GM18505 (cell line): ENCODE data around the gene FAM193B.
"Not testable (repeated sequence)": the region's sequence is repeated elsewhere in the genome, so short reads cannot be mapped to it uniquely, and the experiment has no call there.

Source experiments
- ATAC-seq: cut with Tn5 transposase; IDR thresholded peaks from one replicate; pipeline ENCODE4 v1.9.1; 2021; ENCODE audit not compliant: unreplicated experiment
- POLR2A ChIP-seq: IDR thresholded peaks from 4 replicates; pipeline ENCODE4 v1.6.1; 2011; ENCODE audit warnings: borderline replicate concordance; ENCODE audit not compliant: insufficient read depth, insufficient read length; ENCODE audit errors: extremely low read depth

Gene FAM193B

DNA sequence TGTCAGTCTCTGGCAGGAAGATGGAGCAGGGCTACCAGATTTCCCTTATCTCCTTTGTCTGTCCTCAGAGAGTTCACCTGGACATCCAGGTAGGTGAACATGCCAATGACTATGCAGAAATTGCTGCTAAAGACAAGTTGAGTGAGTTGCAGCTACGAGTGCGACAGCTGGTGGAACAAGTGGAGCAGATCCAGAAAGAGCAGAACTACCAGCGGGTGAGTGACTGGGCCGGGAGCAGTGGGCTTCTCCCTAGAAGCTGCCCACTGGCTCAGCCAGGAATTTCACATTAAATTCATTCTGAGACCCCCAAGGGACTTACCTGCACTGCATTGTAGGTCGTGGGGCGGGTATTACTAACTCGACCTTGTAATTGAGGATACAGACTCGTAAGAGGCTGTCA, 39.7 kb upstream of the FAM193B start:
- no peak for ATAC-seq

DNA sequence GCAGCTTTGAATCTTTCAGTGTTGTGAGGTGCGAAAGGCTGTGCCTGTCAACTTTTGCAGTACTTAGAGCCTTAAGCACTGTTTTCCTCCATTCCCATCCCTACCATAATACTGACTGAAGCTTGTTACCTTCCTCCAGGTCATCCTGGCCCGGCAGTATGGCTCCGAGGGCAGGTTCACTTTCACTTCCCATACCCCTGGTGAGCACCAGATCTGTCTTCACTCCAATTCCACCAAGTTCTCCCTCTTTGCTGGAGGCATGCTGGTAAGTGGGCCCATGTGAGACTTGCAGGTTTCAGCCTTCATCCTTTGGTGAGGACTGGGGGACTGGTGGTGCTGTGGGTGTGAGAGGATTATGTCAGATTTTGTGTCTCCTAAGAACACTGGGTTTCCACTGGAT, 39.1 kb upstream of the FAM193B start:
- TF ChIP-seq POLR2A: no peak
- ATAC-seq: no peak

More for the DNA sequence above, 39.7 kb upstream of the FAM193B start:
- no peak for TF ChIP-seq POLR2A

DNA sequence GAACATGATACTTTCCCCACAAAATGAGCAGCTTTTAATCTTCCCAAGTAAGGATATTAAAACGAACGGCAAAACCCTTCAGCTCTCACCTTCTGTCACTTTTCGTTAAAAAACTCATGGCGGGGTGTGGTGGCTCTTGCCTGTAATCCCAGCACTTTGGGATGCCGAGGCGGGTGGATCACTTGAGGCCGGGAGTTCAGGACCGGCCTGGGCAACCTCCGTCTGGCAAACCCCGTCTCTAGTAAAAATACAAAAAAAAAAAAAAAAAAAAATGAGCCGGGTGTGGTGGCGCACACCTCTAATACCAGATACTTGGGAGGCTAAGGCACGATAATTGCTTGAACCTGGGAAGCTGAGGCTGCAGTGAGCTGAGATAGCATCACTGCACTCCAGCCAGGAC, 38.5 kb upstream of the FAM193B start:
- TF ChIP-seq POLR2A: no peak
- no peak for ATAC-seq

DNA sequence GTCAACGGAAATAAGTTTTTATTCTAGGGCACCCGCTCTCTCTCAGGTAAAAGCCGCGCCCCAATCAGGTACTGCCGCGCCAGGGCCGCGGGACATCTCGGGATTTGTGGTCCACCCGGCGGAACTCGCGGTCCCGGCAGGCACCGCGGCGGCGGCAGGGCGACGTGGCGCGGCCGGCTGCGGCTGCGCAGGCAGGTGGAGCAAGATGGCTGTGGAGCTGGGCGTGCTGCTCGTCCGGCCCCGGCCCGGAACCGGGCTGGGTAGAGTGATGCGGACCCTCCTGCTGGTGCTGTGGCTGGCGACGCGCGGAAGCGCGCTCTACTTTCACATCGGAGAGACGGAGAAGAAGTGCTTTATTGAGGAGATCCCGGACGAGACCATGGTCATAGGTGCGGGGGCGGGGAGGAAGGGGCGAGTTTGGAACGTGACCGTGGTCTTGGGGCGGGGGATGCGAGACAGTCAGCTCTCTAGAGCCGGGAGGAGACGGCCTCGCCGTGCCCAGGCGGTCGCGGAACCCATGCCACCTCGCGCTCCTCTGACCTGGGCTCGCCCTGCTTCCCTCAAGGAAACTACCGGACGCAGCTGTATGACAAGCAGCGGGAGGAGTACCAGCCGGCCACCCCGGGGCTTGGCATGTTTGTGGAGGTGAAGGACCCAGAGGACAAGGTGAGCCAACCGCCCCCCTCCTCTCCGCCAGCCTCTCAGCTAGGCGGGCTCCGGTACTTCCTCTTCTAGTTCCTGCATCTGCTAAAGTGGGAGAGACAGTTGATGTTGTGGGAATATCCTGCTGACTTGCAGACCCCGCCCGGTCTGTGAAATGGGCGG, 37.9 kb upstream of the FAM193B start, which contains the start of gene TMED9:
Gene TMED9 (plus strand): TSS at position 194 of the 825 bp plus-strand sequence. CDS start 12 bp downstream, at position 206.
- peak; percentile 97 for TF ChIP-seq POLR2A
- peak; percentile 92 for ATAC-seq

DNA sequence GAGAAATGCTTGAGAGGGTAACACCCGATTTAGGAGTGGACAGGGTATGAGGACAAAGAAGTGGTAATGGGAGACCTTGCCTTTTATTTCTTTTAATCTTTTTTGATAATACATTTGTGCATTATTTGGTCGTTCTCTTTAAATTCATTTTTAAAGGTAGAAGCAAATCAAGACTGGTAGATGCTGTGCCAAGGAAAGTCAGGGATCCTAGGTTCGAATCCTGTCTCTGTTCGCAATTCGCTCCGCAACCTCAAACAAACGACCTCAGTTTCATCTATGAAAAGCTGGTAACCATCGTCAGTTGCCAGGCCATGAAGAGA, 37.3 kb upstream of the FAM193B start:
- no peak for ATAC-seq
- TF ChIP-seq POLR2A: no peak

DNA sequence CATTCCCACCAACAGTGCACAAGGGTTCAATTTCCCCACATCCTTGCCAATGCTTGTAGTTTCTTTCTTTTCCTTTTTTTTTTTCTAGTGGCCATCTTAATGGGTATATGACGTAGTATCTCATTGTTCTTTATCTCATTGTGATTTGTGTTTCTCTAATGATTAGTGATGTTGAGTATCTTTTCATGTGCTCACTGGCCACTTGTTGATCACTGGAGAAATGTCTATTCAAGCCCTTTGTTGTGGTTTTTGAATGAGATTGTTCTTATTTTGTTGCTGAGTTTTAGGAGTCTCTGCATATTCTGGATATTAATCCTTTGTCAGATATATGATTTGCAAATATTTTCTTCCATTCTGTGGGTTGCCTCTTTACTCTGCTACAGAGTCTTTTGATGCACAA, 36.0 kb upstream of the FAM193B start:
- TF ChIP-seq POLR2A: no peak
- no peak for ATAC-seq

DNA sequence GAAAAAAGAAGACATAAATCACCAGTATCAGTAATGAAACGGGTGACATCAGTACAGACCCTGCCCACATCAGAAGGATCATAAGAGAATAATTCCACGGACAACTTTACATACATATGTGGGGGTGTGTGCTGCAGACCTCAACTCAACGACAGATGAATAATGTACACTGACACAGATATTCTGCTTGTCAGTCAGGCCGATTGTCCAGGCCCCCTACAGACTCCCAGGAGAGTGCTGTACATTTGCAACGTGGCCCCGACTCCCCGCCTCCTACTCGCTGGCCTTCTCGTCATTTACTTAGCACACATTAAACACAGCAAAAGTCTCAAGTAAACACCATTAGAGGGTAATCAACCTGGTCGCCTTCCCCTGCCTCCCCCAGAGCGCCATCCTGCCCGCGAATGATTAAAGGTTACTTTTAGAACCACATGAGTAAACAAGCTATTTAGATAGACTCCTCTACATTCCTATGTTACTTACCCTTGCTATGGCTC, 34.1 kb upstream of the FAM193B start:
- ATAC-seq: no peak
- TF ChIP-seq POLR2A: no peak

DNA sequence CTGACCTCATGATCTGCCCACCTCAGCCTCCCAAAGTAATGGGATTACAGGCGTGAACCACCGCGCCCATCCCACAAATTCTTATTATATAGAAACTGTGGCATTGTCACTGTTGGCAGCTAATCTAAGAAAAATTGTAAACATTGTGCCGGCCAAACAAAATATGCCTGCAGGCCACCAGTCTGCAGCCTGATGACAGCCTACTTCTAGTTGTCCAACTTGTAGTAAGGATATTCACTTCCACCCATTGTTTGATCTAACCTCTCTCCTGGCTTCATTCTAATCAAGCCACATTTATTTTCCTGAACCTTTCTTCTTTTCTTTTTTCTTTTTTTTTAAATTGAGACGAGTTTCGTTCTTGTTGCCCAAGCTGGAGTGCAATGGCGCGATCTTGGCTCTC, 24.0 kb upstream of the FAM193B start:
- ATAC-seq: no peak
- TF ChIP-seq POLR2A: no peak

DNA sequence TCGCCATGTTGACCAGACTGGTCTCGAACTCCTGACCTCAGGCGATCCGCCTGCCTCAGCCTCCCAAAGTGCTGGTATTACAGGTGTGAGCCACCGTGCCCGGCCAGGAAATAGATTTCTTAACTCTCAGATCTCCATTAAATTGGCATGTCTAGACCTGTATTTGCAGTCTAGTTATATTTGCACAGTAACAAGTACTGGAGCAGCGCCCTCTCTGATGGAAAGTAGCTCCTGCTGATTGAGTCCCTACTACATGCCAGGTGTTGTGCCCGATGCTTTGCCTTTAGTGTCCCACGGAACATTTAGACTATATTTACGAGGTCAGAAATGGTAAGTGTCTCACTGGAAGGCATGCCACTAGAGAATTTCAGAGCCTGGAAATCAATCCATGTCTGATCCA, 21.8 kb upstream of the FAM193B start:
- TF ChIP-seq POLR2A: no peak

DNA sequence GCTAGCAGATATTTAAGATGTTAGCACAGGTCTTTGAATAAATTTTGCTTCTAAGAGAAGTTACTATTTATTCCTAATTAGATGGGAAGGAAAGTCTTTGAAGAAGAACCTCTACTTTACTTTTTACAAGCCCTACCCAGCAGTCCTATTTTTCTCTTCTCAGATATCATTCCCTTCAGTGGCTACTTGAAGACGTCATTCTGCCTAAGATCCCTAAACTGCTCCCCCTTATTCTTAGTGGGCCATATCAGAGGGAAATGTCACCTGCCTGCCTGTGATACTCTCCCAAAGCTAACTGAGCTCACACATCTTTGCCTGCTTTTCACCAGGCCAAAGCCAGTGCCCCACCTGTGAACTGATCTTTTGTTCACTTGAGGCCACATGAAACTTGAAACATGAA, 21.1 kb upstream of the FAM193B start:
- no peak for TF ChIP-seq POLR2A
- ATAC-seq: no peak

More for the DNA sequence above, 21.8 kb upstream of the FAM193B start:
- ATAC-seq: no peak

DNA sequence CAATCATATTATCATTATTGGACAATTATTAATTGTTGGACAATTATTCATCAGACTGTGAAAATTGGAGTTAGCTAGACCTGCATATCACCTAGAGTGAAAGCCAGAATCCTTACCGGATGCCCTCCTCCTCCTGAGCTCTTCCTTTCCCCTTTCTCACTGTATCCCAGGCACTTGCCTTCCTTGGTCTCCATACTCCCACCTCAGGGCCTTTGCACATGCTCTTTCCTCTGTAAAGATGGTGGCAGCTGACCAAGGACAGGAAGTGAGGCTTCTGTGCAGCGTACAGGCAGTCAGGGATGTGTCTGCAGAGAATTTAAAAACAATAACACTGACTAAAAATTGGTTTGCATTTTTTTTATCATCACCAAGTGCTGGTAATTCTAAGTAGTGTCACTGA, 15.5 kb upstream of the FAM193B start:
- no peak for TF ChIP-seq POLR2A
- ATAC-seq: no peak

DNA sequence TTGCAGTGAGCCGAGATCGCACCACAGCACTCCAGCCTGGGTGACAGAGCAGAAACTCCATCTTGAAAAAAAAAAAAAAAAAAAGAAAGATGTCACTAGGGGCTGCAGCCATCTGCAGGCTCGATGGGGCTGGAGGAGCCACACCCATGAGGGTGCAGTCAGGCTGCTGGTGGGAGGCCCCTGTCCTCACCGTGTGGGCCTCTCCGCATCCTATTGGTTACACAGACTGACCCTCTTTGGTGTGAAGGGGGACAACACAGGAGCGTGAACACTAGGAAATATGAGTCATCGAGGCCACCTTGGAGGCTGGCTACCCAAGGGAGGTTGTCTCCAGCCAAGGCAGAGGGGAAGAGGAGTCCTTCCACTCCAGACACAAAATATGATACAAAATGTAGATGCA, 14.0 kb upstream of the FAM193B start:
- TF ChIP-seq POLR2A: no peak
- ATAC-seq: no peak

DNA sequence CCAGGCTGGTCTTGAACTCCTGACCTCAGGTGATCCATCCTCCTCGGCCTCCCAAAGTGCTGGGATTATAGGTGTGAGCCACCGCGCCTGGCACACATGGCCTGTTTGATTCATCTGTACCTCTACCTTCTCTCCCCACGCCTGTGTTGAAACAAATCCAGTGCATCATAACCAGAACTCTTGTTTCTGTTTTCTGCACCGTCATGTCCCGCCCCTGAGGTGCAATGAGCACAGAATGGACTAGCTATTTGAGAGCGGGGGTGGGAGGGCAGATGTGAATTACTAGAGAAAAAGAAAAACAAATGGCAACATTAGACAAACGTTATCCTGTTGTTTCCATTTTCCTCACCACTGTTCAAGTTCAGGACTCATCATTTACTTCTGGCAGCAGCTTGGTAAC, 10.7 kb upstream of the FAM193B start:
- no peak for ATAC-seq
- no peak for TF ChIP-seq POLR2A

DNA sequence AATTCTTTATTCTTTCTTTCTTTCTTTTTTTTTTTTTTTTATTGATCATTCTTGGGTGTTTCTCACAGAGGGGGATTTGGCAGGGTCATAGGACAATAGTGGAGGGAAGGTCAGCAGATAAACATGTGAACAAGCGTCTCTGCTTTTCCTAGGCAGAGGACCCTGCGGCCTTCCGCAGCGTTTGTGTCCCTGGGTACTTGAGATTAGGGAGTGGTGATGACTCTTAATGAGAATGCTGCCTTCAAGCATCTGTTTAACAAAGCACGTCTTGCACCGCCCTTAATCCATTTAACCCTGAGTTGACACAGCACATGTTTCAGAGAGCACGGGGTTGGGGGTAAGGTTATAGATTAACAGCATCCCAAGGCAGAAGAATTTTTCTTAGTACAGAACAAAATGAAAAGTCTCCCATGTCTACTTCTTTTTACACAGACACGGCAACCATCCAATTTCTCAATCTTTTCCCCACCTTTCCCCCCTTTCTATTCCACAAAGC, 5.1 kb upstream of the FAM193B start:
- ATAC-seq: not testable (repeated sequence)
